CD1c-positive myeloid dendritic cell (primary cell): ENCODE measurements around the gene TFB1M.
A peak's percentile ranks its signal among the peaks of the same experiment; 100 is the strongest.
"Not testable (repeated sequence)": the region's sequence is repeated elsewhere in the genome, so short reads cannot be mapped to it uniquely, and the experiment has no call there.

ENCODE experiments used
- DNase-seq: peaks from one replicate; pipeline ENCODE4 v3.0.0-alpha.2; 2016; ENCODE audit errors: extremely low spot score

Gene TFB1M

DNA sequence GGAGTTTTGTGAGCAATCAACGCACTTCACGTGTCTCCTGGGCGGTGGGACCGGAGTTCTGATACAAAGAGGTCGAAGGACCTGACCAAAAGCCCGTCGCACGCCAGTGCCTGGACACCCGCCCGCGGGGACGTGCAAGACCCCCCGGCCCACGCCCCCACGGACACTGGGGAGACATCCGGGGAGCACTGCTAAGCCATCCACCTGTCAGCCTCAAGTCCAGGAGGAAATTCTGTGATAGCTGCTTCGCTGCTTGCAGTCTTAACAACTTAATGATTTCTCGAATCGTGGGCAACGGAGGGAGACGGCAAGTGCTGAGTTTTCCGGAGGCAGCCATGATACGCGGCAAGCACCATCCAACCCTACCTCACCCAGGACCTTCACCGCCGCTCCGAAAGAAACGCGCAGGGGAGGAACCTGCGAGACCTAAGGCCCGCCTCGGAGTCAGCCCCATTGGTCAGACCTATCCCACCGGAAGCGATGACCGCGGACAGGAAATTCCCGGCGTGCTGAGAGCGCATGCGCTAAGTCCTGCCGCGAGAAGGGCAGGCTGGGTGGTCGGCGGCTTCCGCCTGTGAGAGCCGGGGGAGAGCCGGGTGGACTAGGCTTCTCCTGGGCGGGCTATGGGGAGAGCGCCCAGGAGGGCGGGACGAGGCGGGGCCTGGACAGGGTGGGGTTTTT, at the start of gene TFB1M:
TFB1M (minus strand) TSS at position 393 of the 681 bp plus-strand sequence; CDS start at position 337, 56 bp downstream.
- DNase-seq: peak; percentile 99

DNA sequence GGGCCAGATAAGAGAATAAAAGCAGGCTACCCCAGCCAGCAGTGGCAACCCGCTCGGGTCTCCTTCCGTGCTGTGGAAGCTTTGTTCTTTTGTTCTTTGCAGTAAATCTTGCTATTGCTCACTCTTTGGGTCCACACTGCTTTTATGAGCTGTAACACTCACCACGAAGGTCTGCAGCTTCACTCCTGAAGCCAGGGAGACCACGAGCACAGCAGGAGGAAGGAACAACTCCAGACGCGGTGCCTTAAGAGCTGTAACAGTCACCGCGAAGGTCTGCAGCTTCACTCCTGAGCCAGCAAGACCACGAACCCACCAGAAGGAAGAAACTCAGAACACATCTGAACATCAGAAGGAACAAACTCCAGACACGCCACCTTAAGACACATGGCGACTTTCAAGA, 49.7 kb upstream of the TFB1M start:
- not testable (repeated sequence) for DNase-seq

DNA sequence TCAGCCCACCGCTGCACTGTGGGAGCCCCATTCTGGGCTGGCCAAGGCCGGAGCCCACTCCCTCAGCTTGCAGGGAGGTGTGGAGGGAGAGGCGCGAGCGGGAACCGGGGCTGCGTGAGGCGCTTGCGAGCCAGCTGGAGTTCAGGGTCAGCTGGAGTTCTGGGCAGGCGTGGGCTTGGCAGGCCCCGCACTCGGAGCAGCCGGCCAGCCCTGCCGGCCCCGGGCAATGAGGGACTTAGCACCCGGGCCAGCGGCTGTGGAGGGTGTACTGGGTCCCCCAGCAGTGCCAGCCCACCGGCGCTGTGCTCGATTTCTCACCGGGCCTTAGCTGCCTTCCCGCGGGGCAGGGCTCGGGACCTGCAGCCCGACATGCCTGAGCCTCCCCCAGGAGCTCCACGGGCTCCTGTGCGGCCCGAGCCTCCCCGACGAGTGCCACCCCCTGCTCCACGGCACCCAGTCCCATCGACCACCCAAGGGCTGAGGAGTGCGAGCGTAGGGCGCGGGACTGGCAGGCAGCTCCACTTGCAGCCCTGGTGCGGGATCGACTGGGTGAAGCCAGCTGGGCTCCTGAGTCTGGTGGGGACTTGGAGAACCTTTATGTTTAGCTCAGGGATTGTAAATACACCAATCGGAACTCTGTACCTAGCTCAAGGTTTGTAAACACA, 48.8 kb upstream of the TFB1M start:
- DNase-seq: not testable (repeated sequence)

GRCh38 chr6:155354167-155354566, 39.9 kb upstream of the TFB1M start:
- no peak for DNase-seq

GRCh38 chr6:155352811-155353210, 38.5 kb upstream of the TFB1M start:
- no peak for DNase-seq

- DNase-seq: no peak
These were observed 37.8 kb upstream of the TFB1M start for GRCh38 chr6:155352130-155352420.

GRCh38 chr6:155351273-155352129, 37.2 kb upstream of the TFB1M start:
- no peak for DNase-seq

DNA sequence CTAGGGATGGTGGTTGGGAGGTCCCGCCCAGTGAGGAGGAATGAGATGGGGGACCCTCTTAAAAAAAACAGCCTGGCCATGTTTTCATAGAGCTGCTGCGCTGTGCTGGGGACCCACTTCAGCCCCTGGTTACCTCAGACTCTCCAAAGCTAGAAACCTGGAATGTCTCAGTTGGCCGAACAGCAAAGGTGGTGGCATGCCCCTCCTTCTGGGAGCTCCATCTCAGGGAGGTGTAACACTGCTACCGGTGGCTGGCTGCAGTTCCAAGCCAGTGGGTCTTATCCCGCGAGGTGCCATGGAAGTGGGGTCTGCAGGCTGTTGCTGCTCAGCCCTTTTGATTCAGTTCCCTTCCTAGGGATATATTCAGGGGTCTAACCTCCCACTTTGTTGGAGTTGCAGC, 35.7 kb upstream of the TFB1M start:
- DNase-seq: no peak

- no peak for DNase-seq
These were observed 34.8 kb upstream of the TFB1M start for GRCh38 chr6:155349129-155349528.

GRCh38 chr6:155347800-155348199, 33.5 kb upstream of the TFB1M start:
- DNase-seq: no peak

DNA sequence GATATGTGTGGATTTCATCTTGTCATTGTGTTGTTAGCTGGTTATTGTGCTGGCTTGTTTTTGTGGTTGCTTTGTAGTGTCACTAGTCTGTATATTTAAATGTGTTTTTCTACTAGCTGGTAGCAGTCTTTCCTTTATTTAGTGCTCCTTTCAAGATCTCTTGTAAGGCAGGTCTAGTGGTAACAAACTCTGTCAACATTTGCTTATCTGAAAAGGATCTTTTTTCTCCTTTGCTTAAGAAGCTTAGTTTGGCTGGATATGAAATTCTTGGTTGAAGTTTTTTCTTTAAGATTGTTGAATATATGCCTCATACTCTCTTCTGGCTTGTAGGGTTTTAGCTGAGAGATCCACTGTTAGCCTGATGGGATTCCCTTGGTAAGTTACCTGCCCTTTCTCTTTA, 32.7 kb upstream of the TFB1M start:
- DNase-seq: no peak

- DNase-seq: no peak
These were observed 30.2 kb upstream of the TFB1M start for GRCh38 chr6:155344341-155345006.

DNA sequence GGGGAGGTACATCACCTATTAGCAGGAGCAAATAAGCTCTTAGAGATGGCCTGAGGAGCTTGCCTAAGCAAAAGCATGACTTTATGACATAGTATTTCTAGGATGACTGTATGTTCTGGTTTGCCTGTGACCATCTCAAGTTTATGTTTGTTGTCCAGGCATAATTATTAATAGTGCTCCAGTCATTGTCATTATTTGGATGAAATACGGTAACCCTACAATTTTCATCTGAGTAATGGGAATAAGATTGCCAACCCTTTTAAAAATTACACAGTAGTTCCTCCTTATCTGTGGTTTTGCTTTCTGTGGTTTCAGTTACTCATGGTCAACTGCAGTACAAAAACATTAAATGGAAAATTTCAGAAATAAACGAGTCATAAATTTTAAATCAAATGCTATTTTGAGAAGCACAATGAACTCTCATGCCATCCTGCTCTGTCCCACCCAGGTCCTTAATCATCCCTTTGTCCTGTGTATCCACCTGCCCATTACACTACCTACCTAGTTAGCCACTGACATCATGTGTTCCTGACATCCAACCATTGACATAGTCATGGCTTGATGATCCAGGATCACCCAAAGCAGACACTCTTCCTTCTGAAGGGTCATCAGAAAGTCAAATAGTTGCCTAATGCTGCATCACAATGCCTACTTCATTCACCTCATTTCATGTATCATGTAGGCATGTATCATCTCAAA, 27.0 kb upstream of the TFB1M start:
- DNase-seq: no peak

- no peak for DNase-seq
These were observed 26.3 kb upstream of the TFB1M start for GRCh38 chr6:155340464-155341129.

DNA sequence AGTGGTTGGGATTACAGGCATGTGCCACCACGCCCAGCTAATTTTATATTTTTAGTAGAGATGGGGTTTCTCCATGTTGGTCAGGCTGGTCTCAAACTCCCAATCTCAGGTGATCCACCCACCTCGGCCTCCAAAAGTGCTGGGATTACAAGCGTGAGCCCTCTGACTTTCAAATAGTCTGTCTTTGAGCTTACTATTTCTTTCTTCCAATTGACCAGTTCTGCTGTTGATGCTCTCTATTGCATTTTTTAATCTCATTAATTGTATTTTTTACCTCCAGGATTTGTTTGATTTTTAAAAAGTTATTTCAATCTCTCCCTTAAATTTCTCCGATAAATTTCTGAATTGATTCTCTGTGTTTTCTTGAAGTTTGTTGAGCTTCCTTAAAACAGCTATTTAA, 25.6 kb upstream of the TFB1M start:
- DNase-seq: not testable (repeated sequence)

GRCh38 chr6:155338237-155338636, 24.0 kb upstream of the TFB1M start:
- not testable (repeated sequence) for DNase-seq

GRCh38 chr6:155335265-155335664, 21.0 kb upstream of the TFB1M start:
- no peak for DNase-seq

- DNase-seq: not testable (repeated sequence)
These were observed 19.8 kb upstream of the TFB1M start for GRCh38 chr6:155334073-155334472.

GRCh38 chr6:155333414-155333813, 19.1 kb upstream of the TFB1M start:
- DNase-seq: no peak

DNA sequence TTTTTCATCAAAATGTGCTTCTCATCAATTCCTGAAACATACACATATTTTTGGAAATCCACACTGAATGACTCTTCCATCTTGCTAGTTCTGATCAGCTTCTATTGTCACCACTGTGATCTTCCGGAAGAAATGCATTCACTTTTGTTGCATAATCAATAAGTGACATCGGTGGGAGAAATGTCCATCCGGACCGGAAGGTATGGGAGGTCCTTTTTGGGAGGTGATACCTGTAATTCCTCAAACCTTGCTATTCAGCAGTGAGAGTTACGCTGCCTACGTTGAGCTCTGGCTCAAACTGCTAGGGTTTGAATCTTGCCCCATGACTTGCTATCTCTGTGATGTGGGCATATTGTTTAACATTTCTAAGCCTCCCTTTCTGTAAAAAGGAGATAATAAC, 16.6 kb upstream of the TFB1M start:
- no peak for DNase-seq

DNA sequence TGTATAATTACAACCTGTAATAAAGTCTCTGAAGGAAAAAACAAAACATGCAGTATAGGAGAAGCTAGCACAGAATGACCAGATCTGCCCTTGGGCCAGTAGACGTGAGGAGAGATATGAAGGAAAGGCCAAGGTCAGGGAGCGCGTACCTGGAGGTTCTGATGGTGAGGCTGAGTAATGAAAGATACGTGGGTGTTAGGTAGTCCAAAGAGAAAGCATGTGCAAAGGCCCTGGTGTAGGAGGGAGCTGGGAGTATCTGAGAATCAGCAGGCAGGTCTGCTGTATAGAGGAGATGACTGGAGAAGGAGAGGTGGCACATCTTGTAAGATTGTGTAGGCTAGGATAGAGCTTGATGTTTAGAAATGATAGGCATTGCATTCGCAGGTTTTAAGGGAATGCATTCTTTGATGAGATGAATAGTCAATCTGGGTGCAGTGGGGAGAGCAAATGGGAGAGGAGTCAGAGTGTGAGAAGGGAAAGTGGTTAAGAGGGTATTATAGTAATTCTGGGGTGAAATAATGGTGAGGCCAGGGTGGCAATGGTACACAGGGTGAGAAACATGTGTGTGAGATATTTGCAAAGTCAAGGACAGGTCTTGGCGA, 15.9 kb upstream of the TFB1M start:
- no peak for DNase-seq
